Inflammatory macrophage treated with lipopolysaccharide for 4 hours (primary cell): ENCODE measurements around the gene STAT6.
"Not testable (repeated sequence)": the region's sequence is repeated elsewhere in the genome, so short reads cannot be mapped to it uniquely, and the experiment has no call there.

ENCODE experiments used
- DNase-seq: peaks from one replicate; pipeline ENCODE4 v3.0.0-alpha.2; 2020

STAT6 gene

GRCh38 chr12:57087010-57087690 lies 24.0 kb downstream of the STAT6 start:
- DNase-seq: peak; percentile 84

GRCh38 chr12:57086493-57087009 lies 24.6 kb downstream of the STAT6 start:
- DNase-seq: peak; percentile 59

- peak; percentile 35 for DNase-seq
These were observed 25.1 kb downstream of the STAT6 start for GRCh38 chr12:57085999-57086492.

GRCh38 chr12:57080855-57081254 lies 30.3 kb downstream of the STAT6 start:
- DNase-seq: no peak

GRCh38 chr12:57079821-57080220 lies 31.3 kb downstream of the STAT6 start:
- DNase-seq: no peak

GRCh38 chr12:57078519-57079404 lies 32.4 kb downstream of the STAT6 start, which contains the start of gene NEMP1:
TSS of gene NEMP1 (minus strand) at chr12:57078791. CDS start at chr12:57078745, 46 bp downstream.
- peak; percentile 100 for DNase-seq

- peak; percentile 60 for DNase-seq
These were observed 37.4 kb downstream of the STAT6 start for GRCh38 chr12:57073566-57074450.

- no peak for DNase-seq
These were observed 38.5 kb downstream of the STAT6 start for GRCh38 chr12:57072661-57073060.

GRCh38 chr12:57069523-57069922 lies 41.6 kb downstream of the STAT6 start:
- DNase-seq: peak; percentile 95

GRCh38 chr12:57066245-57066644 lies 44.9 kb downstream of the STAT6 start:
- peak; percentile 21 for DNase-seq

- DNase-seq: peak; percentile 96
These were observed 47.0 kb downstream of the STAT6 start for GRCh38 chr12:57063991-57064685.

GRCh38 chr12:57058454-57058853 lies 52.7 kb downstream of the STAT6 start:
- no peak for DNase-seq

GRCh38 chr12:57057067-57057751 lies 54.0 kb downstream of the STAT6 start:
- DNase-seq: peak; percentile 28

GRCh38 chr12:57055824-57056223 lies 55.3 kb downstream of the STAT6 start:
- peak; percentile 96 for DNase-seq

GRCh38 chr12:57053901-57054300 lies 57.3 kb downstream of the STAT6 start:
- DNase-seq: not testable (repeated sequence)

- not testable (repeated sequence) for DNase-seq
These were observed 58.0 kb downstream of the STAT6 start for GRCh38 chr12:57053146-57053545.

GRCh38 chr12:57051011-57051410 lies 60.2 kb downstream of the STAT6 start:
- no peak for DNase-seq

- DNase-seq: no peak
These were observed 61.3 kb downstream of the STAT6 start, which contains the start of gene MYO1A for GRCh38 chr12:57049890-57050289. TSS of gene MYO1A (minus strand) at chr12:57050129. CDS start at chr12:57048323, 1,806 bp downstream.

GRCh38 chr12:57049119-57049446 lies 62.1 kb downstream of the STAT6 start:
- peak; percentile 29 for DNase-seq

- peak; percentile 34 for DNase-seq
These were observed 62.6 kb downstream of the STAT6 start for GRCh38 chr12:57048423-57049118.

GRCh38 chr12:57047981-57048380 lies 63.2 kb downstream of the STAT6 start:
- no peak for DNase-seq
